GM13977 (cell line): Measurements from ENCODE around the gene AUH.

ENCODE experiments used
- DNase-seq: peaks from one replicate; pipeline ENCODE4 v3.0.0; 2012; ENCODE audit warnings: low spot score
- CTCF ChIP-seq: IDR thresholded peaks from 2 replicates; pipeline ENCODE4 v1.5.1; 2012; ENCODE audit warnings: mild to moderate bottlenecking, control low read depth; ENCODE audit not compliant: insufficient read depth; ENCODE audit errors: extremely low read depth, missing control alignments
- in situ Hi-C: fragments of 300-500 bp; cut with MboI; formaldehyde crosslinking; loops from one replicate; pipeline ENCODE4 v1.12.0; 2022; ENCODE audit warnings: low sequenced_read_pairs, low pct_unique_long_range_greater_than_20kb, mixed read lengths, inconsistent platforms; ENCODE audit not compliant: unreplicated experiment

The AUH gene

GRCh38 chr9:91191411-91192380, 170.0 kb downstream of the AUH start:
- no peak for DNase-seq
- in situ Hi-C loops: no loop called here

GRCh38 chr9:91190062-91190461, 171.7 kb downstream of the AUH start:
- no peak for DNase-seq
- TF ChIP-seq CTCF: no peak
- in situ Hi-C loops: no loop called here

More at GRCh38 chr9:91191411-91192380, 170.0 kb downstream of the AUH start:
- TF ChIP-seq CTCF: no peak

GRCh38 chr9:91188719-91189590, 172.8 kb downstream of the AUH start:
- no peak for DNase-seq
- in situ Hi-C loops: no loop called here
- no peak for TF ChIP-seq CTCF

GRCh38 chr9:91187965-91188344, 173.8 kb downstream of the AUH start:
- TF ChIP-seq CTCF: no peak
- no peak for DNase-seq
- in situ Hi-C loops: no loop called here

- in situ Hi-C loops: no loop called here
- no peak for DNase-seq
- TF ChIP-seq CTCF: no peak
These were observed 174.3 kb downstream of the AUH start for GRCh38 chr9:91187311-91187964.

- in situ Hi-C loops: no loop called here
- no peak for TF ChIP-seq CTCF
- no peak for DNase-seq
These were observed 175.0 kb downstream of the AUH start for GRCh38 chr9:91186632-91187108.
